ENCODE measurements around the gene MAN1B1. TPM values are rescaled to one million over a fixed set of nuclear protein-coding genes. Genes with fewer than 3 reads are reported as not detected.

Gene MAN1B1
- polyA plus RNA-seq, 3 donors = 29.3 to 38.2 (median 33.3) TPM

GRCh38 chr9:137156567-137157375 lies 70.0 kb downstream of the MAN1B1 start:
- Mint-ChIP-seq H3K27me3 (ENCODE audit: low read depth in 3 of 3) (peaks cover 58 to 74% (median 72%) of the 10 kb centered on the region in 3 donors), H3K4me3 (peak overlapping the region; percentile 47 to 73), H3K9me3 (peaks cover 0 to 13% (median 6%) of the 10 kb centered on the region in 7 donors), H3K36me3 (no peaks in the 10 kb centered on the region), H3K27ac (no peak overlapping the region), H3K4me1 (peaks cover 3% of the 10 kb centered on the region)
- peaks cover 6 to 64% of the 10 kb centered on the region in 2 donors for H3K27me3 ChIP-seq (ENCODE audit: control insufficient read depth in 2 of 2, insufficient read depth in 2 of 2, low read length in 2 of 2)
- no peak overlapping the region for H2AFZ ChIP-seq (ENCODE audit: insufficient read depth, low read depth, low read length, poor library complexity, severe bottlenecking)
- intact Hi-C loops (cut with micrococcal nuclease) = no loop called here
- no peak for TF ChIP-seq CTCF (IDR thresholded peaks at IDR 0.05)
- H3K4me3 ChIP-seq (replicated peaks in 1 of 3; ENCODE audit: low read depth in 2 of 3, low read length in 3 of 3) = no peak overlapping the region
- peaks cover 5 to 6% of the 10 kb centered on the region in 2 donors for H3K9me3 ChIP-seq (replicated peaks in 1 of 2; ENCODE audit: control insufficient read depth in 1 of 2, insufficient read depth in 1 of 2, low read length in 2 of 2)
- no peak overlapping the region for H3K9ac ChIP-seq (ENCODE audit: insufficient read depth, low read length, poor library complexity, severe bottlenecking)
- H3K4me1 ChIP-seq (ENCODE audit: control insufficient read depth in 1 of 2, insufficient read depth in 2 of 2, low read length in 2 of 2) = peaks cover 5 to 8% of the 10 kb centered on the region in 2 donors
- peak overlapping the region; percentile 39 for H3K4me2 ChIP-seq (replicated peaks; ENCODE audit: extremely low read depth, low read length, poor library complexity, severe bottlenecking)
- no peaks in the 10 kb centered on the region for H3K36me3 ChIP-seq (replicated peaks in 1 of 2; ENCODE audit: control insufficient read depth in 1 of 2, insufficient read depth in 2 of 2, low read length in 2 of 2)
- no peaks in the 10 kb centered on the region for H4K20me1 ChIP-seq (ENCODE audit: insufficient read depth, low read length)
- H3K79me2 ChIP-seq (ENCODE audit: insufficient read depth, low read length) = no peaks in the 10 kb centered on the region
- DNase-seq = peak in 2 of 3 donors; percentile 10 to 37
- no peak overlapping the region for H3K27ac ChIP-seq (ENCODE audit: low read depth in 1 of 2, low read length in 2 of 2)
- WGBS (ENCODE audit: insufficient coverage) = 4% methylated on average over 52 of the region's 65 CpGs

GRCh38 chr9:137157618-137158415 lies 71.0 kb downstream of the MAN1B1 start:
- H3K36me3 ChIP-seq (replicated peaks in 1 of 2; ENCODE audit: control insufficient read depth in 1 of 2, insufficient read depth in 2 of 2, low read length in 2 of 2) = no peaks in the 10 kb centered on the region
- H3K4me2 ChIP-seq (replicated peaks; ENCODE audit: extremely low read depth, low read length, poor library complexity, severe bottlenecking) = no peak overlapping the region
- H3K4me3 ChIP-seq (replicated peaks in 1 of 3; ENCODE audit: low read depth in 2 of 3, low read length in 3 of 3) = no peak overlapping the region
- H3K27ac ChIP-seq (ENCODE audit: low read depth in 1 of 2, low read length in 2 of 2) = no peak overlapping the region
- H4K20me1 ChIP-seq (ENCODE audit: insufficient read depth, low read length) = no peaks in the 10 kb centered on the region
- DNase-seq = no peak
- H3K79me2 ChIP-seq (ENCODE audit: insufficient read depth, low read length) = no peaks in the 10 kb centered on the region
- H3K4me3 Mint-ChIP-seq = peak overlapping the region in 1 of 2 donors; percentile 67
- H2AFZ ChIP-seq (ENCODE audit: insufficient read depth, low read depth, low read length, poor library complexity, severe bottlenecking) = no peak overlapping the region
- no peaks in the 10 kb centered on the region for H3K36me3 Mint-ChIP-seq
- intact Hi-C loops (cut with micrococcal nuclease) = no loop called here
- H3K27me3 ChIP-seq (ENCODE audit: control insufficient read depth in 2 of 2, insufficient read depth in 2 of 2, low read length in 2 of 2) = peaks cover 11 to 74% of the 10 kb centered on the region in 2 donors
- peaks cover 5 to 10% of the 10 kb centered on the region in 2 donors for H3K4me1 ChIP-seq (ENCODE audit: control insufficient read depth in 1 of 2, insufficient read depth in 2 of 2, low read length in 2 of 2)
- peaks cover 0 to 21% (median 6%) of the 10 kb centered on the region in 7 donors for H3K9me3 Mint-ChIP-seq
- 78% methylated on average over 13 of the region's 19 CpGs for WGBS (ENCODE audit: insufficient coverage)
- no peak overlapping the region for H3K9ac ChIP-seq (ENCODE audit: insufficient read depth, low read length, poor library complexity, severe bottlenecking)
- peaks cover 6 to 13% of the 10 kb centered on the region in 2 donors for H3K9me3 ChIP-seq (replicated peaks in 1 of 2; ENCODE audit: control insufficient read depth in 1 of 2, insufficient read depth in 1 of 2, low read length in 2 of 2)
- H3K27me3 Mint-ChIP-seq (ENCODE audit: low read depth in 3 of 3) = peaks cover 64 to 84% (median 81%) of the 10 kb centered on the region in 3 donors
- H3K27ac Mint-ChIP-seq = peak overlapping the region in 1 of 7 donors; percentile 63
- TF ChIP-seq CTCF (IDR thresholded peaks at IDR 0.05) = no peak
- H3K4me1 Mint-ChIP-seq = peaks cover 3% of the 10 kb centered on the region
